ENCODE data around the gene EPN1. TPM values are rescaled to one million over a fixed set of nuclear protein-coding genes. Genes with fewer than 3 reads are reported as not detected.

Gene EPN1
- total and polyA plus RNA-seq, 9 of the 15 experiments (the other 6 are each of a cell fraction or from before 2014, with no cell fraction given) = 0.08 to 138 (median 12.7) TPM

GRCh38 chr19:55635334-55635717, 39.7 kb upstream of the EPN1 start (continued):
- peak; percentile 44; the same call in 1 of the 2 replicates for TF ChIP-seq NR3C1 (CRISPR knock-in tag; IDR thresholded peaks at IDR 0.05)
- no peak for TF ChIP-seq KAT2B (IDR thresholded peaks at IDR 0.05; ENCODE audit: low read depth, low read length)

- Histone ChIP-seq H3K4me3 (peak overlapping the region; percentile 88), H3K27me3 (ENCODE audit: control insufficient read depth in 2 of 2, insufficient read depth in 2 of 2, low read length in 2 of 2) (no peaks in the 10 kb centered on the region), H3K4me1 (replicated peaks in 1 of 2; ENCODE audit: control insufficient read depth in 2 of 2, insufficient read depth in 2 of 2, low read length in 2 of 2) (peaks cover 26 to 43% of the 10 kb centered on the region in 2 experiments), H3K79me2 (ENCODE audit: control insufficient read depth, insufficient read depth, low read length) (peaks cover 49% of the 10 kb centered on the region), H3K4me2 (ENCODE audit: insufficient read depth, low read length) (peak overlapping the region; percentile 98), H3K9ac (ENCODE audit: insufficient read depth in 1 of 2, low read depth in 2 of 2, low read length in 2 of 2) (peak overlapping the region; percentile 98), H3K27ac (ENCODE audit: extremely low read depth, low read depth, low read length) (peak overlapping the region; percentile 92), H3K9me3 (replicated peaks; ENCODE audit: control insufficient read depth, insufficient read depth, low read depth, low read length) (0 out of 2 replicates have a peak, but pooled peaks cover 2% of the 10 kb centered on the region), H3K36me3 (ENCODE audit: control insufficient read depth, insufficient read depth, low read length) (peaks cover 11% of the 10 kb centered on the region; the same call in 2 of the 3 replicates), H2AFZ (ENCODE audit: low read depth, low read length) (no peak overlapping the region), H4K20me1 (replicated peaks; ENCODE audit: control insufficient read depth, insufficient read depth, low read length) (no peaks in the 10 kb centered on the region), H3K9me1 (ENCODE audit: control insufficient read depth, insufficient read depth, low read length) (no peaks in the 10 kb centered on the region)
- BruUV-seq (replicated peaks) = no TSS peak
- ATAC-seq (no peak), FAIRE-seq (no peak), DNase-seq (ENCODE audit: extremely low read depth in 1 of 4, low spot score in 3 of 4) (no peak)
- ChIA-PET POLR2A (interaction anchor here (0.5 to 1.8 kb wide), 6 partner anchors 10 to 56 kb away, joined by 3 to 18 read pairs (median 3); partner anchors contain the start of gene ZNF784), CTCF (ENCODE audit: low intra/inter-chr PET ratio) (interaction anchor here (1.0 kb wide), 1 partner anchor 12 kb away, joined by 4 read pairs; the partner anchor contains the start of gene CCDC106)
- 9% methylated on average over 7 of the region's 7 CpGs for WGBS (ENCODE audit: insufficient coverage, low coverage, missing lambda C conversion rate)
- intact Hi-C loops (cut with micrococcal nuclease) = loop anchor here (10.0 kb wide), 1 partner anchor 491 kb away; the partner anchor contains the start of gene TNNT1
- in situ Hi-C loops (cut with MboI) = loop anchor here (5.0 to 25.0 kb wide), 4 partner anchors 176 to 761 kb away; partner anchors contain the start of genes FCAR, TNNT1 and ZSCAN5A
- TF ChIP-seq GABPA (tag; conservative IDR thresholded peaks at IDR 0.05; ENCODE audit: low read depth) (no peak), SPI1 (IDR thresholded peaks at IDR 0.05; ENCODE audit: borderline replicate concordance, low read depth, low read length) (0 out of 2 replicates have a peak, but pooled peaks have one; percentile 8), OTX1 (CRISPR knock-in tag; IDR thresholded peaks at IDR 0.05) (peak; percentile 67; the same call in 1 of the 2 replicates), RREB1 (CRISPR knock-in tag; IDR thresholded peaks at IDR 0.05) (no peak), SNRNP70 (optimal IDR thresholded peaks at IDR 0.05; ENCODE audit: low read depth, low read length) (no peak), ZNF143 (CRISPR knock-in tag; IDR thresholded peaks at IDR 0.05) (peak; percentile 25; the same call in 1 of the 2 replicates), ZNF347 (CRISPR knock-in tag; IDR thresholded peaks at IDR 0.05; ENCODE audit: low read depth) (no peak), U2AF2 (optimal IDR thresholded peaks at IDR 0.05; ENCODE audit: low read depth, low read length) (no peak), DEAF1 (CRISPR knock-in tag; IDR thresholded peaks at IDR 0.05) (no peak), HMGN3 (IDR thresholded peaks at IDR 0.05; ENCODE audit: borderline replicate concordance, extremely low read depth, insufficient read length, low read depth, low read length) (no peak), ZBTB8A (IDR thresholded peaks at IDR 0.05; ENCODE audit: partially characterized antibody) (no peak)
Observed at GRCh38 chr19:55635856-55636440, 39.1 kb upstream of the EPN1 start.
